Measurements from ENCODE around the gene GTF2E1.
"Not testable (repeated sequence)": the region's sequence is repeated elsewhere in the genome, so short reads cannot be mapped to it uniquely, and the experiment has no call there.

GTF2E1 gene

GRCh38 chr3:120742198-120742848 lies at the start of gene GTF2E1, which contains the start of gene RABL3:
Gene GTF2E1, plus strand, starts transcription at chr3:120742744. Its CDS starts 7,809 bp downstream, at chr3:120750553.
Gene RABL3, minus strand, starts transcription at chr3:120742516. Its CDS starts 9 bp downstream, at chr3:120742507.
- DNase-seq: peak; percentile 97 to 99

DNA sequence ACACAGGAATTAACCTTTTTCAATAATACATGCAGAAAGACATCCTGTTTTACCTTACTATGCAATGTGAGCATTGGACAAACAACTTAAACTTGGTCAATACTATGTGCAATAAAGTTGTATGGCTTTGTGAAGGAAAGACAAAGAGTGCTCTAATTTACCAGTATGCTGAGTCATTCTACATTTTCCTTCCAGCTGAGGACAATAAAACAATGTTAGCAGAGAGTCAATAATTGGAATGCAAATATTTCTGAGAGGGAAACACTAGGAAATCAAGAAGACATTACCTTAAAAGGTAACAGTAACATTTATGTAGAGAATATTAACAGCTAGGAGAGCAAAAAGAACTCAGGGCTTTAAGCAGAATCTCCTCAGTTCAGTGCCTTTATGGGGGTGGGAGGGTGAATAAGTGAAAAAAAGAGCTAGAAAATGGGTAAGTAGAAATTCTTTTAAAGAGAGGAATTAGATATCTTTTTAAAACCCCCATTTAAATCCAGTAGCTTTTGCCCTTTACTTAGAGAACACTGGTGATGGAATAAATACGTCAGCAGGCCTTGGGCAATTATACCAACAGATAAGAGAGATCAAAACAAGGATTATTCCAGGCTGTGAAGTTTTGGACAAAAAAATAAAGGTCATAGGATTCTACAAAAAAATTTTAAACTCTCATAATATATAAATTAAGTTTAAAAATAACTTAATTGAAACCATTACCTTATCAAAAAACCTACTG lies 48.9 kb upstream of the GTF2E1 start:
- no peak for DNase-seq

DNA sequence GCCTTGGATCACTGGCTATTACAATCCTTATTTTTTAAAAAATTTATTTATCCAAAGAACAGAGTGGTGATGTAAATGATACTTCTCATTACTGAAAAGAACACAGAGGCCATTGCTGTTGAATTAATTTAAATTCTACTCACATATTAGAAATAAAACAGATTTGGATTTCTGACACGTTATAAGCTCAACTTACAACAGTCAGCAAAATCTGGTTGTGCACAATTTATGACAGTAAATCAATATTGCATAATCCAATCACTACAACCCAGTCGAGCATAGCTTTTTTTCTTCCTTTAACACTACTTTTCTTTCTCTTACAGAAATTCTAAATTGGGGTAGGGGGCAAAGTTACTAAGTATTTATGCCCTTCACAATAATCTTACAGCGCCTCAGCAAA lies 43.2 kb upstream of the GTF2E1 start:
- no peak for DNase-seq

DNA sequence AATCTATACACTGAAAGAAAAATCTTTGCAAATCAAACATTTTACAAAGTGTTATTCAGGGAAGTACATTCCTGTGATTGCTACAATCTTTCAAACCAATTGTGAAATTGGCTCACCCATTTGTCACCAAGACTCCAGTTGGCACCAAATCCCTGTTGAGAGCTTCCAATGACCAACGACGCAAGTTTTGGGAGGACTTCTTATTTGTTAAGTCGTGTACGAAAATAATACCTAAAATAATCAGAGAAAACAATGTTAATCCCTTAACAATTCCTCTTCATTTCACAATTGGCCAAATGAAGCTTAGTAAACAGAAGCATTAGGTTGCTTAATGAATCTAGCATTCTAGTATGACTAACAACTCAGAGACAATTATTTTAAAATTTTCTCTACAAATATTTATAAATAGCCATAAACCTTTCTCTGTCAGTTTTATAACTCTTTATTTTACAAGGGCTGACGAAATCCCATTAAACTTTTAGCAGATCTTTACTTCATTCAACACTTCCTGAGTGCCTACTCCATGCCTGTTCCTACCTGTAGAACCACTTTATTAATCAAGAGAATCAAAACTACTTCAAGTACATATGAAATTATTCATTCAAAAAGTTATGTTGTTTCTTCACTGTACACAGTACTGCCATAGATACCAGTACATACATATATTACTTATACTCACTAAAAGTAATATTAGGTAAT lies 36.5 kb upstream of the GTF2E1 start:
- no peak for DNase-seq

- DNase-seq: no peak
Measured at GRCh38 chr3:120706950-120707349, 35.6 kb upstream of the GTF2E1 start.

DNA sequence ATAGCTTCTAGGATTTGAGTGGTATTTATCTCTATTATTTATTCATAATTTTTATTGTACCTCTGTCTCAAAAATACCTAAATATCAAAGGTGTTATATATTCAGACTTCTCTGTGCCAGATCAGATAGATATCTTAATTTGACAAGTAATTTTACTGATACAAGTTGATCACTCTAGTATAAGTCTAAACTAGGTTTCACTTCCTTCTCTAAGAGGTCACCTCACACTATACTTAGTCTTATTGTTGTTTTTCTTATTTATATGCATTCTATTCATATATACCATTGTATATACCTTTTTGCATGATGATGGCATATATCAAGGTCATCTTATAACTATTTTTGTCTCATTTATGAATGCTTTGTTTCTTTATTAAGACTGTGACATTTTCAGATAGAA lies 34.1 kb upstream of the GTF2E1 start:
- DNase-seq: no peak

GRCh38 chr3:120710369-120710768 lies 32.2 kb upstream of the GTF2E1 start:
- DNase-seq: no peak

GRCh38 chr3:120713262-120713661 lies 29.3 kb upstream of the GTF2E1 start:
- DNase-seq: no peak

- DNase-seq: peak; percentile 78 to 83
Measured at GRCh38 chr3:120719167-120719834, 23.2 kb upstream of the GTF2E1 start.

GRCh38 chr3:120726791-120727190 lies 15.8 kb upstream of the GTF2E1 start:
- no peak for DNase-seq

DNA sequence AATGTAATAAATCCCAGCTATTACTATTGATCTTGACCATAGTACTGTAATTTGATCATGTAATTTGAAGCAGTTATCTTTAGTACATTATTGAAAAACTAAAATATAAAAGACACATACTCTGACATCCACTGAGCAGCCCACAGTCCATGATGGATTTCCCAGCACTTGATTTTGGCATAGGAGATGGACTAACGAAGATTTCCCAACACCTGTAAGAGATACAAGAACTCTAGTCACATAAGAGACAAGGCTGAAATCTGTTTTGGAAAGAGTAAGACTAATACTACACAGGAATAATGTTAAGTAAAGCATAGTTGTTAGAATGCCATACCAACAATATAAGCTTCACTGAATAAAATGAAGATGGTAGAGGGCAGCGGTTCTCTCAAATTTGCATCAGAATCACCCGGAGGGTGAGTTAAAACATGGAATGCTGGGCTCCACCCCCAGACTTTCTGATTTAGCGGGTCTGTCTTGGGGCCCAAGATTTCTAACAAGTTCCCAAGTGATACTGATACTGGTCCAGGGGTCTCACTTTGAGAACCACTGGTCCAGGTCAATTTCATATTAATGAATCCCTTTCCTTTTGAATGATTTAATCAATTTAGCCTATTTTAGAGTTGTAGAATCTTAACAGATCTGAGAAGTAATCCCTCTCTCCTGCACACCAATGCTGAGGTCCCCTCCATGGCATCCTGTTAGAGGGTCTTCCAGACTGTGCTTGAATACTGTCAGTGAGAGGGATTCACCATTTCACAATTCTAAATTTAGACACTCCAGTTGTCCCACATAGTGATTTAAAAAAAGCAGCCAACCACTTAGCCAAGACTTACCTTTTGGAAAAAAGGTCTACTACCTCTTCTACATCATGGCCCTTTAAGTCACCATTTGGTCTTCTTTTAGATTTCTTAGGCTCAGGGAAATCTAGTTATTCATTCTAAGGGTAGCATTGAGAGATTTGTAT lies 11.7 kb upstream of the GTF2E1 start:
- no peak for DNase-seq

DNA sequence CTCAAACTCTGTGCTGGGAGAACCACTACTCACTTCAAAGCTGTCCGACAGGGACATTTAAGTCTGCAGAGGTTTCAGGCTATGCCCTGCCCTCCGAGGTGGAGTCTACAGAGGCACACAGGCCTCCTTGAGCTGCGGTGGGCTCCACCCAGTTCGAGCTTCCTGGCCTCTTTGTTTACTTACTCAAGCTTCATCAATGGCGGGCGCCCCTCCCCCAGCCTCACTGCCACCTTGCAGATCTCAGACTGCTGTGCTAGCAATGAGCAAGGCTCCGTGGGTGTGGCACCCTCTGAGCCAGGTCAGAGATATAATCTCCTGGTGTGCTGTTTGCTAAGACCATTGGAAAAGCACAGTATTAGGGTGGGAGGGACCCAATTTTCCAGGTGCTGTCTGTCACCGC lies 4.5 kb upstream of the GTF2E1 start:
- DNase-seq: not testable (repeated sequence)

DNA sequence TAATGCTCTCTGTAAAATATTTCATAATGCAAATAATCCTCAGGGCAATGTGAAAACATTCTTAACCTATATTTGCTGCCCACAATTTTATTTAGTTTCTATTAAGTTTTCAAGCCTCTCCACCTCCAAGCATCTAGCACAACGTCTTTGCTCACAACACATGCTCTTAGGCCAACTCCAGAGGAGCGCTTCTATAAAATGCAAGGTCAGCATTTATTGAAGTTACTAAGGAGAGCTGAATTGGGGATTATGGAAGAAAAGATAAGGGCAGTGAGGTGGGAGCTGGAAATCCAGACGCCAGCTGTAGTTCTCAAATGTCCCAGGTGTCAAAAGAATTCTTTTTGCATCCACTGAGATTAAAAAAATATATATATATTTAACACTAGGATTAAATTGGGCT lies 1.2 kb upstream of the GTF2E1 start:
- no peak for DNase-seq

GRCh38 chr3:120741837-120742197 lies 727 bp upstream of the GTF2E1 start:
- no peak for DNase-seq

DNA sequence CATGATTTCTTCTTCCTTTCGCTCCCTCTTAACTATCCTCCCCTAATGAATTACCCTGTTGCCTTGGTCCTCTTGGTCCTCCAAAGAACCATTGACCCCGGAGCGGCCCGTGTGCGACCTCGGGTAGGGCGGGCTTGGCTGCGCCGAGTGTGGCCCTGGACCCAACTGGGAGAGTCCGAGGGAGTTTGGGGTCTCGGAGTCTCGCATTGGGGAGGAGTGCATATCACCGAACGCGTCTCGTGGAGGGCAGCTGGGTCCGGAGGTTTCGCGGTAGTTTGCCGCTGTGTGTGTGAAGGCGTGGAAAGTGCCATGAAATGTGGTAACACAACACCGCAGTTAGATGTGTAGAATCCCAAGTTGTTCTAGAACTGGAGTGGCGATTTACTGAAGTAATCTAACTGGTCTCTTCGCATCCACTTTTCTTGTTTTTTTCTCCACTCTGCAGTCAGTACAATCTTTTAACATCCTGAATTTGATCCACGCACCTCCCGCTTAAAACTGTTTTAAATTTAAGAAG lies 363 bp downstream of the GTF2E1 start:
- no peak for DNase-seq

DNA sequence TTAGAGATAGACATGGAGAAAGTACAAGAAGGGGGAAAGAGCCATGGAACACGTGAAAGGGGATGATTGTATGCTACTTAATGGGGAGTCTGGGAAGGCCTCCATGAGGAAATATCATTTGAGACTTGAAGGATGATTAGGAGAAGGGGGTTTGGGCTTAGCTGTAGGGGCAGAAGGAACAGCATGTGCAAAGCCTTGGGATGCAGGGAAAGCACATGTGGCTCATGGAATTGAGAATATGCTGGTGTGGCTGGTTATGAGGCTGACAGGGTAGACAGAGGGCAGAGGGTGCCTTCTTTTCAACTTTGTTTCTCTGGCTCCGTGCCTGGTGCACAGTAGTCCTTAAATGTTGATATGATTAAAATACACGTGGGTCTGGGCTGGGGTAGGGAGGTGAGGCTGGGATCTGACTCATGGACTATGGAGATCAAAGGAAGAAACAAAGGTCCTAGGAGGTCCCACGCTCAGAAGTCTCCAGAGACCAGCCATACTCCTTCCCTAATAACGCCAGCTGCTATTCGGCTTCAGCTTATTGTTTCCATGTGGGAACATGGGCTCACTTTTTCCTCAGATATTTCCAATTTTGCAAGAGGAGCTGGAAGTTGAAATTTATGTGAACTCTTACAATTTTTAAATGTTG lies 1.1 kb downstream of the GTF2E1 start:
- no peak for DNase-seq

GRCh38 chr3:120745466-120745865 lies 2.9 kb downstream of the GTF2E1 start:
- no peak for DNase-seq

DNA sequence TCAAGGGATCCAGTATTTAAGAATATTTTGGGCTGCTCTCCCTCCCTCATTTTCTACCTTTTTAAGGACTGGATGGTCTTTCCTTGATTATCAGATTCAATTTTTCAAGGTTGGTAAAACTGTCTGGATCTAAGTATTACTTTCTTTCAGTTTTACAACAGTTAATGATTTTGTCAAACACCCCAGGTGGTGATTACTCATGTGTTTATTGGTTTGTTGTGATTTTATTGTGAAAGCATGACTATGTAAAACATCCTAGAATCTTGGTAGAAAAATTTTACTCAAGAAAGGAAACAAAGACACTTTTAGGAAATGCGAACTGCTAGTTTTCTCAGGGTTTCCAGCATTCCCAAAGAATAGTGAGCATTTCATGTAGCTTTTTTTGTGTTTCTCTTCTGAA lies 7.3 kb downstream of the GTF2E1 start:
- no peak for DNase-seq

GRCh38 chr3:120752230-120752629 lies 9.7 kb downstream of the GTF2E1 start:
- no peak for DNase-seq

DNA sequence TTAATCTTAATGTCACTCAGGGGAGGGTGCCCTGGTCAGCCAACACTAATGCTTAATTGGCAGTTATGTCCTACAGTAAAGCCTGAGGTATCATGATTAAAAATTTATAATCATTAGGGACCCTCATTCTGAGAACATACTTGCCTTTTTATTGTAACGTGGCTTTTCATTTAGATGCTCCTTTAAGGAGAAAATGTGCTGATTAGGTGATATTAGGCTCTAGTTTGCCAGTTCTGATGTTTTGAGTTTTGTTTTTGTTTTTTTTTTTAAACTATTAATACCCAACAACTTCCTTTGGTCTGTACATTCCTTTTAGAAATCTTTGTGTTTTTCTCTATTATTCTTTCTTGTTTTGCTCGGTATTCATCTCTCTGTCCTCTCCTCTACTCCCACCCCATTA lies 10.3 kb downstream of the GTF2E1 start:
- no peak for DNase-seq

- DNase-seq: no peak
Measured at GRCh38 chr3:120753810-120754209, 11.3 kb downstream of the GTF2E1 start.

Data from CD4-positive, alpha-beta T cell treated with Interferon alpha-2 for 1 hour (primary cell).